ENCODE results near the gene MAT1A.
"Not testable (repeated sequence)": the region's sequence is repeated elsewhere in the genome, so short reads cannot be mapped to it uniquely, and the experiment has no call there.

MAT1A gene

GRCh38 chr10:80289451-80290287, at the start of gene MAT1A:
MAT1A (minus strand) TSS chr10:80289658; CDS start chr10:80289423, 235 bp downstream.
- DNase-seq: no peak

- no peak for DNase-seq
These were observed 44.5 kb upstream of the MAT1A start for GRCh38 chr10:80333983-80334382.

GRCh38 chr10:80324891-80325364, 35.5 kb upstream of the MAT1A start:
- DNase-seq: no peak

- no peak for DNase-seq
These were observed 34.6 kb upstream of the MAT1A start for GRCh38 chr10:80324086-80324485.

- no peak for DNase-seq
These were observed 33.9 kb upstream of the MAT1A start for GRCh38 chr10:80323311-80323710.

GRCh38 chr10:80322711-80323110, 33.3 kb upstream of the MAT1A start:
- no peak for DNase-seq

GRCh38 chr10:80322158-80322557, 32.7 kb upstream of the MAT1A start:
- no peak for DNase-seq

- no peak for DNase-seq
These were observed 31.7 kb upstream of the MAT1A start for GRCh38 chr10:80321183-80321582.

- no peak for DNase-seq
These were observed 30.9 kb upstream of the MAT1A start for GRCh38 chr10:80320377-80320776.

GRCh38 chr10:80319725-80320290, 30.4 kb upstream of the MAT1A start:
- DNase-seq: no peak

- no peak for DNase-seq
These were observed 29.9 kb upstream of the MAT1A start for GRCh38 chr10:80319318-80319717.

- no peak for DNase-seq
These were observed 29.3 kb upstream of the MAT1A start for GRCh38 chr10:80318742-80319141.

GRCh38 chr10:80315391-80315790, 25.9 kb upstream of the MAT1A start:
- DNase-seq: no peak

- DNase-seq: no peak
These were observed 24.1 kb upstream of the MAT1A start for GRCh38 chr10:80313523-80313922.

GRCh38 chr10:80305989-80306388, 16.5 kb upstream of the MAT1A start:
- not testable (repeated sequence) for DNase-seq

- DNase-seq: no peak
These were observed 7.5 kb upstream of the MAT1A start for GRCh38 chr10:80296942-80297341.

GRCh38 chr10:80292607-80293239, 3.3 kb upstream of the MAT1A start:
- no peak for DNase-seq

GRCh38 chr10:80290474-80291220, 1.2 kb upstream of the MAT1A start:
- no peak for DNase-seq

GRCh38 chr10:80288849-80289248, 609 bp downstream of the MAT1A start:
- DNase-seq: no peak

GRCh38 chr10:80284522-80284921, 4.9 kb downstream of the MAT1A start:
- no peak for DNase-seq

- DNase-seq: no peak
These were observed 5.8 kb downstream of the MAT1A start for GRCh38 chr10:80283536-80284199.

- DNase-seq: no peak
These were observed 6.3 kb downstream of the MAT1A start for GRCh38 chr10:80283119-80283518.
